Measurements from ENCODE around the gene ZNF595.

The ZNF595 gene

DNA sequence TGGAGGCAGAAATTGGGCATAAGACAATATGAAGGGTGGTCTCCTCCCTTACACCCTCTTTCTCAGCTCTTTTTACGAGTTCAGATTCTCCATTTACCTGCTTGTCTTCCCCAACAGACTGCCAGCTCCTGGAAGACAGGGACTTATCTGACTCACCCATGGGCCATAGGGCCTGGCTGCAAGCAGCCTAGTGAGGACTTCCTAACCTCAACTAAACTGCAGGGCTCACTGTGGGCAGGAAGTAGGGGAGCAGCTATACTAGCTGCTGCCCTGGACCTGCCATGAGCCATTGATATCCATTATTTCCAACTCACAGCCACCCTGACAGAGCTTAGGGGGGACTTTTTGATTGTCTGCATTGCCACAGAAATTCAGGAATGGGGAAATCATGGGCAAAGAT, 59.6 kb downstream of the ZNF595 start:
- no peak overlapping the region for H3K4me3 ChIP-seq (ENCODE audit: low read depth, low read length)
- TF ChIP-seq, protein P1, sequence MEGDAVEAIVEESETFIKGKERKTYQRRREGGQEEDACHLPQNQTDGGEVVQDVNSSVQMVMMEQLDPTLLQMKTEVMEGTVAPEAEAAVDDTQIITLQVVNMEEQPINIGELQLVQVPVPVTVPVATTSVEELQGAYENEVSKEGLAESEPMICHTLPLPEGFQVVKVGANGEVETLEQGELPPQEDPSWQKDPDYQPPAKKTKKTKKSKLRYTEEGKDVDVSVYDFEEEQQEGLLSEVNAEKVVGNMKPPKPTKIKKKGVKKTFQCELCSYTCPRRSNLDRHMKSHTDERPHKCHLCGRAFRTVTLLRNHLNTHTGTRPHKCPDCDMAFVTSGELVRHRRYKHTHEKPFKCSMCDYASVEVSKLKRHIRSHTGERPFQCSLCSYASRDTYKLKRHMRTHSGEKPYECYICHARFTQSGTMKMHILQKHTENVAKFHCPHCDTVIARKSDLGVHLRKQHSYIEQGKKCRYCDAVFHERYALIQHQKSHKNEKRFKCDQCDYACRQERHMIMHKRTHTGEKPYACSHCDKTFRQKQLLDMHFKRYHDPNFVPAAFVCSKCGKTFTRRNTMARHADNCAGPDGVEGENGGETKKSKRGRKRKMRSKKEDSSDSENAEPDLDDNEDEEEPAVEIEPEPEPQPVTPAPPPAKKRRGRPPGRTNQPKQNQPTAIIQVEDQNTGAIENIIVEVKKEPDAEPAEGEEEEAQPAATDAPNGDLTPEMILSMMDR (IDR thresholded peaks at IDR 0.05; ENCODE audit: low read depth, low read length) = no peak

DNA sequence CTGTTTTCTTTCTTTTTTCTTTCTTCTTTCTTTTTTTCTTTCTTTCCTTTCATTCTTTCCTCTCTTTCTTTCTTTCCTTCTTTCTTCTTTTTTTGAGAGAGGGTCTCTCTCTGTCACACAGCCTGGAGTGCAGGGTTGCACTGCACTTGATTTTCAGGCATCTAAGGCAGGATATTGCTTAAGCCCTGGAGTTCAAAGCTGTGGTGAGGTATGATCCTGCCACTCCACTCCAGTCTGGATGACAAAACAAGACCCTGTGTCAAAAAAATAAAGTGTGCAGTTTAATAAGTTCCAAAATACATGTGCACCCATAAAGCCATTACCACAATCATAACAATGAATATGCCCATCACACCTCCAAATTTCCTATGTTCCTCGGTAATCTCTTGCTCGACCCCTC, 60.6 kb downstream of the ZNF595 start:
- no peak overlapping the region for H3K4me3 ChIP-seq (ENCODE audit: low read depth, low read length)
- TF ChIP-seq, protein P1 (IDR thresholded peaks at IDR 0.05; ENCODE audit: low read depth, low read length) = no peak

DNA sequence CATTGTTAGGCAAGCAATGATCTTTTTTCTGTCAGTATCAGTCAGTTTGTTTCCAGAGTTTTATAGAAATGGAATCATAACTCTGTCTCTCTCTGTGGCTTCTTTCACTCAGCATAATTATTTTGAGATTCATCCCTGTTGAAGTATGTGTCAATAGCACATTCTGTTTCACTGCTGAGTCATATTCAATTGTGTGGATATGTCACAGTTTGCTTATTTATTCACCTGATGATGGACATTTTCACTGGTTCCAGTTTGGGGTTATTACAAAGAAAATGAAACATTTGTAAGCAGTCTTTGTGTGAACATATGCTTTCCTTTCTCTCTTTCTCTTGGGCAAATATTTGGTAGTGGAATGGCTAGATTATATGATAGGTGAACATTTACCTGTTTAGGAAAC, 61.0 kb downstream of the ZNF595 start:
- TF ChIP-seq, protein P1 (IDR thresholded peaks at IDR 0.05; ENCODE audit: low read depth, low read length) = no peak
- no peak overlapping the region for H3K4me3 ChIP-seq (ENCODE audit: low read depth, low read length)

DNA sequence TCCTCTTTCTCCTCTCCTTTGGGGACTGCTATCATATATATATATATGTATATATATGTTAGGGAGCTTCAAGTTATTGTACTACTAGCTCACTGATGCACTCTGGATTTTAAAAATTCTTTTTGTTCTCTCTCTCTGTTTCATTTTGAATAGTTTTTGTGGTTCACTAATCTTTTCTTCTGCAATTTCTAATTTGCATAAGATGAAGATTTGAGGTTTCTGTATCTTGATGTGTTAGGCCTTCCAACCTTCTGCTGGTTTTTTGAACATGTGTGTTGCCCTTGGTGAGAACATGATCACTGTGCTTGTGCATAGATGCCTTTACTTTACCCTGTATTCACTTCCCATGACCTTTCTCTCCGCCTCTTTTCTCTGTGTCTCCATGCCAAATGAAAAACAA, 63.4 kb downstream of the ZNF595 start:
- TF ChIP-seq, protein P1 (IDR thresholded peaks at IDR 0.05; ENCODE audit: low read depth, low read length) = no peak
- H3K4me3 ChIP-seq (ENCODE audit: low read depth, low read length) = no peak overlapping the region

DNA sequence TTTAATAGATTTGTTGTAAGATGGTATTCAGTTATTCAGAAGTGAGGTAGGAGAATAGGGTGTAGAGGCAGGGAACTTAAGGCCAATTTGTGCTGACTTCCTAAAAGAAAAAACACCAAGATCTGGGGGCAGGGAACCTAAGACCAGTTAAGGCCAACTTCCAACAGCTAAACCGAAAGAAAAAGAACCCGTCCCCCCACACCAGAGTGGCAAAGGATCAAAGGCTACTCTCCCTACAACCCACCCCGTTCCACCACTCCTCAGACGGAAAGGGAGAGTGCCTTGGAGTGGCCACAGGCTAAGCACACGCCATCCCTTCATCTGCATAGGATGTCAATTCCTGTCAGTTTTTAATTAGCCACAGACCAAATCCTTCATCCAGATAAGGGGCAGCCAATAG, 67.5 kb downstream of the ZNF595 start:
- TF ChIP-seq, protein P1 (IDR thresholded peaks at IDR 0.05; ENCODE audit: low read depth, low read length) = no peak
- no peak overlapping the region for H3K4me3 ChIP-seq (ENCODE audit: low read depth, low read length)

DNA sequence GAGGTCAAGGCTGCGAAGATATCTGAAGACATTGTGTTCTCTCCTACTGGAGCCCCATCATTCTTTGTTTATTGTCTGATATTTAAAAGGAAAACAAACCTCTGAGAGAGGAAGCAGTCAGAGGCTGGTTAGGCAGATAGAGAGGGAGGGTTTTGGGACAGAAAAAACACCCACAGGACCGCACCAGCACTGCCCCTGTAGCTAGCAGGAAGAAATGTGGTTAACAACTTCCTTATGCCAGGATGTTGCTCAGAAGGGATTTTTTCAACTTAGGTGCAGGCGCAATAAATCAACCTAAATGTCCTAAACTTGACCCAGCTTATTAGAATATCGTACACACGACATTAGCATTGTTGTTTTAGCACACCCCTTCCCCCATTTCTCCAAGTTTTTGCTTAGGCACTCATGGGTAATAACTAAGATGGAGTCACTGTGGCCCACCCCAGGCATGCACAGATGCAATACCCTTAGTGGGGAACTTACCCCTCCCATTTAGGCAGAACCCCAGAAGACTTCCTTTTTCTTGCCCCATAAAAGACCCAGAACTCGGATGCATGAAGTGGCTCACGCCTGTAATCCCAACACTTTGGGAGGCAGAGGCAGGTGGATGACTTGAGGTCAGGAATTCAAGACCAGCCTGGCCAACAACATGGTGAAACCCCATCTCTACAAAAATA, 68.4 kb downstream of the ZNF595 start:
- TF ChIP-seq, protein P1 (IDR thresholded peaks at IDR 0.05; ENCODE audit: low read depth, low read length) = no peak
- H3K4me3 ChIP-seq (ENCODE audit: low read depth, low read length) = no peak overlapping the region

DNA sequence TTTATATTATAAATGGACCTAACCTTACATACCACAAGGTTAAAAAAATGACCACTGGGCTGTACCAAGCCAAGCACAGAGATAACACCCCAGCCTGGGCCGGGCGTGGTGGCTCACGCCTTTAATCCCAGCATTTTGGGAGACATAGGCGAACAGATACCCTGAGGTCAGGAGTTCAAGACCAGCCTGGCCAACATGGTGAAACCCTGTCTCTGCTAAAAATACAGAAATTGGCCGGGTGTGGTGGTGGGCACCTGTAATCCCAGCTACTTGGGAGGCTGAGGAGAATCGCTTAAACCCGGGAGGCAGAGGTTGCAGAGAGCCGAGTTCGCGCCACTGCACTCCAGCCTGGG, 70.8 kb downstream of the ZNF595 start:
- H3K4me3 ChIP-seq (ENCODE audit: low read depth, low read length) = peak overlapping the region; percentile 72
